OCI-LY1 (cell line): ENCODE results near the gene CCL11.

ENCODE experiments used
- H2AFZ ChIP-seq: fragments of 200-600 bp; sonication (generic), shearing (Covaris generic); 2 replicates; pipeline ENCODE4 v1.6.0; 2014; ENCODE audit warnings: antibody characterized with exemption, mild to moderate bottlenecking, low read length
- H3F3A ChIP-seq: fragments of 200-600 bp; sonication (generic), shearing (Covaris generic); 2 replicates; pipeline ENCODE4 v1.6.0; 2014; ENCODE audit warnings: mild to moderate bottlenecking, antibody characterized with exemption, low read length, moderate library complexity; ENCODE audit not compliant: insufficient read depth
- H3K27ac ChIP-seq: fragments of 200-600 bp; sonication (generic); 2 replicates; pipeline ENCODE4 v1.5.1; 2014; ENCODE audit warnings: low read length, mixed run types, mild to moderate bottlenecking, low read depth; ENCODE audit not compliant: poor library complexity, severe bottlenecking
- H3K27me3 ChIP-seq: fragments of 200-600 bp; sonication (generic); 2 replicates; pipeline ENCODE4 v1.6.0; 2014; ENCODE audit warnings: antibody characterized with exemption, mild to moderate bottlenecking, low read length, moderate library complexity; ENCODE audit not compliant: insufficient read depth
- H3K36me3 ChIP-seq: fragments of 200-600 bp; sonication (generic); 2 replicates; pipeline ENCODE4 v1.6.1; 2014; ENCODE audit warnings: mild to moderate bottlenecking, antibody characterized with exemption, low read length, moderate library complexity, mixed read lengths; ENCODE audit not compliant: insufficient read depth
- H3K4me1 ChIP-seq: fragments of 200-600 bp; sonication (generic); 2 replicates; pipeline ENCODE4 v1.5.1; 2014; ENCODE audit warnings: mild to moderate bottlenecking, low read length, moderate library complexity; ENCODE audit not compliant: insufficient read depth, severe bottlenecking
- H3K4me2 ChIP-seq: fragments of 200-600 bp; sonication (generic), shearing (Covaris generic); 2 replicates; pipeline ENCODE4 v1.6.1; 2014; ENCODE audit warnings: low read length
- H3K4me3 ChIP-seq: fragments of 200-600 bp; sonication (generic); 2 replicates; pipeline ENCODE4 v1.5.1; 2014; ENCODE audit warnings: low read length, low read depth, mild to moderate bottlenecking, mixed read lengths; ENCODE audit not compliant: poor library complexity, severe bottlenecking
- H3K79me2 ChIP-seq: fragments of 200-600 bp; shearing (Covaris generic); 2 replicates; pipeline ENCODE4 v1.6.1; 2016; ENCODE audit warnings: mixed run types, low read length, mixed read lengths; ENCODE audit not compliant: insufficient read depth
- H3K9ac ChIP-seq: fragments of 200-600 bp; sonication (generic), shearing (Covaris generic); 2 replicates; pipeline ENCODE4 v1.6.1; 2014; ENCODE audit warnings: mild to moderate bottlenecking, low read length, mixed read lengths
- H3K9me2 ChIP-seq: fragments of 200-600 bp; sonication (generic), shearing (Covaris generic); 2 replicates; pipeline ENCODE4 v1.6.1; 2014; ENCODE audit warnings: low read depth, mild to moderate bottlenecking, low read length, mixed read lengths
- H3K9me3 ChIP-seq: fragments of 200-600 bp; shearing (Covaris generic); 2 replicates; pipeline ENCODE4 v1.6.1; 2014; ENCODE audit warnings: low read length, mixed read lengths
- H4K20me1 ChIP-seq: fragments of 200-600 bp; sonication (generic), shearing (Covaris generic); 2 replicates; pipeline ENCODE4 v1.6.0; 2016; ENCODE audit warnings: mild to moderate bottlenecking, low read length; ENCODE audit not compliant: insufficient read depth
- EZH2 ChIP-seq: fragments of 200-600 bp; sonication (generic), shearing (Covaris generic); IDR thresholded peaks from 2 replicates; pipeline ENCODE4 v1.8.0; 2017; ENCODE audit warnings: borderline replicate concordance, mixed run types, mild to moderate bottlenecking, antibody characterized with exemption, low read length, moderate library complexity, mixed read lengths
- TF ChIP-seq, protein P1 (sequence below): fragments of 200-600 bp; sonication (generic), shearing (Covaris generic); IDR thresholded peaks from 2 replicates; pipeline ENCODE4 v1.5.1; 2017; ENCODE audit warnings: mild to moderate bottlenecking, antibody characterized with exemption, low read length, moderate library complexity, mixed read lengths

Gene CCL11

GRCh38 chr17:34299027-34299426, 13.5 kb downstream of the CCL11 start:
- Histone ChIP-seq H2AFZ (no peak overlapping the region), H3K79me2 (no peaks in the 10 kb centered on the region), H3K9me2 (no peaks in the 10 kb centered on the region), H3K9ac (no peak overlapping the region), H3F3A (no peaks in the 10 kb centered on the region), H3K27ac (no peak overlapping the region), H3K4me1 (no peaks in the 10 kb centered on the region), H3K27me3 (no peaks in the 10 kb centered on the region), H3K4me2 (no peak overlapping the region), H4K20me1 (no peaks in the 10 kb centered on the region), H3K36me3 (no peaks in the 10 kb centered on the region), H3K9me3 (no peaks in the 10 kb centered on the region), H3K4me3 (no peak overlapping the region)
- TF ChIP-seq EZH2, result no peak
- TF ChIP-seq, protein P1, sequence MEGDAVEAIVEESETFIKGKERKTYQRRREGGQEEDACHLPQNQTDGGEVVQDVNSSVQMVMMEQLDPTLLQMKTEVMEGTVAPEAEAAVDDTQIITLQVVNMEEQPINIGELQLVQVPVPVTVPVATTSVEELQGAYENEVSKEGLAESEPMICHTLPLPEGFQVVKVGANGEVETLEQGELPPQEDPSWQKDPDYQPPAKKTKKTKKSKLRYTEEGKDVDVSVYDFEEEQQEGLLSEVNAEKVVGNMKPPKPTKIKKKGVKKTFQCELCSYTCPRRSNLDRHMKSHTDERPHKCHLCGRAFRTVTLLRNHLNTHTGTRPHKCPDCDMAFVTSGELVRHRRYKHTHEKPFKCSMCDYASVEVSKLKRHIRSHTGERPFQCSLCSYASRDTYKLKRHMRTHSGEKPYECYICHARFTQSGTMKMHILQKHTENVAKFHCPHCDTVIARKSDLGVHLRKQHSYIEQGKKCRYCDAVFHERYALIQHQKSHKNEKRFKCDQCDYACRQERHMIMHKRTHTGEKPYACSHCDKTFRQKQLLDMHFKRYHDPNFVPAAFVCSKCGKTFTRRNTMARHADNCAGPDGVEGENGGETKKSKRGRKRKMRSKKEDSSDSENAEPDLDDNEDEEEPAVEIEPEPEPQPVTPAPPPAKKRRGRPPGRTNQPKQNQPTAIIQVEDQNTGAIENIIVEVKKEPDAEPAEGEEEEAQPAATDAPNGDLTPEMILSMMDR, result no peak

DNA sequence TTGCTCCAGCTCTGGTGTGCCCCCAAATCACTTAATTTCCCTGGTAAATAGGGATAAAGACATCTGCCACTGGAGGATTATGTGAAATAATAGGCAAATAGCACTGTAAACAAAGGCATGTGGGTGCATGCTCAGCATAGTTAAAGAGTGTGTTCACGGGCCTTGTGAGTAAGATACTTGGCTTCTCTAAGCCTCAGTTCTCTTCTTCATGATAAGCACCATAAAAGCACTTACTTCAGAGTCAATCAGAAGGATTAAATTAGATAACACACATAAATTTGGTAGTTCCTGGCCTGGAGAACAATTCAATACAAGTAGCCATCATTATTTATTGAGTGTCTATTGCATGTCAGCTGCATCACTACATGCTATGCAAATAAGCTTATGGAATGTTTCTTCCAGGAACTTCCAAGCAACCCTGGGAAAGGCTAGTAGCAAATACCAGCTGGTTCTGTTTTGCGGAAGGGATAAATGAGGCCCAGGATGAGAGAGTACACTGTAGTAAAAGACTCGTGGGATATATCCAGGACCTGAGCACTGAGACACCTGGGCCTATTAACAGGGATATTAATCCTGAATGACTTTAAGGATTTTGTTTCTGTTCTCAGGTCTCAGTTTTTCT, 14.5 kb downstream of the CCL11 start:
- Histone ChIP-seq H3K27ac (no peak overlapping the region), H3K79me2 (no peaks in the 10 kb centered on the region), H3K36me3 (no peaks in the 10 kb centered on the region), H3F3A (no peaks in the 10 kb centered on the region), H2AFZ (no peak overlapping the region), H3K4me3 (no peak overlapping the region), H3K9ac (no peak overlapping the region), H3K9me3 (no peaks in the 10 kb centered on the region), H3K4me1 (no peaks in the 10 kb centered on the region), H3K27me3 (no peaks in the 10 kb centered on the region), H3K9me2 (no peaks in the 10 kb centered on the region), H3K4me2 (no peak overlapping the region), H4K20me1 (no peaks in the 10 kb centered on the region)
- no peak for TF ChIP-seq EZH2
- TF ChIP-seq, protein P1, result no peak

DNA sequence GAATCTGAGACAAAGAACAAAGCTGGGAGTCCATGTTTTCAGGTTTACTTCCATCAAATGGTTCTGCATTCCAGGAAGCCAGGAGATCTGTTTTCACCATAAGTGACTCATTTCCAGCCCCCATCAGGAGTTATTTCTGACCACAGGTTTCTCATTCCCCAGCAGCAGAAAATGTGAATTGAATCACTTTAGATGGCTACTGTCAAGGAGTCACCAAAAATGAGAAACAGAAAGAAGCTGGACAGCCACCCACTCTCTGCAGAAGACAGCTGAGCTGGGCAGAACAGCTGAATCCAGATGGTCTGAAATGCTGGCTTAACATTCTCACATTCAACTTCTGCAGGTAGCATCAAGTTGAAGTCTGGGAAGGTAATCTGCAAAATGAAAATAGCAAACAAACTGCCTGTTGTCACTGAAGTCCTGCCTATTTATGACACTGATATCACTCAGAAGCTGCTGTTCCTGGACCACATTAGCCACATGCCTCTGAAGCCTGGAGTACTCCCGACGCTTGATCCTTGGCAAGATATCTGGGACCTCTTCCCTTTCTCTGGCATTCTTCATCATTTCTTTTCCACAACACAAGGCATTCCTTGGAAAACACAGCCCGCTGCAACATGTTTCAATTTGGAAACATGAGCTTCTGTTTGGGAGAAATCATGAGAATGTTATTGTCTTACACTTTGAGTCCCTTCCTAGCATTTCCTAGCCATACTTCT, 15.3 kb downstream of the CCL11 start:
- Histone ChIP-seq H3K9me3 (no peaks in the 10 kb centered on the region), H3F3A (no peaks in the 10 kb centered on the region), H2AFZ (no peak overlapping the region), H3K9me2 (no peaks in the 10 kb centered on the region), H3K27me3 (no peaks in the 10 kb centered on the region), H3K9ac (no peak overlapping the region), H3K4me1 (no peaks in the 10 kb centered on the region), H4K20me1 (no peaks in the 10 kb centered on the region), H3K36me3 (no peaks in the 10 kb centered on the region), H3K4me3 (no peak overlapping the region), H3K79me2 (no peaks in the 10 kb centered on the region), H3K27ac (no peak overlapping the region), H3K4me2 (no peak overlapping the region)
- TF ChIP-seq, protein P1, result no peak
- no peak for TF ChIP-seq EZH2
